ENCODE measurements around the gene KAZN.

The KAZN gene

GRCh38 chr1:14615549-14616218 is 17.2 kb downstream of the KAZN start:
- DNase-seq, result no peak

- DNase-seq, result no peak
These were observed 18.3 kb downstream of the KAZN start for GRCh38 chr1:14616632-14617396.

- DNase-seq, result no peak
These were observed 19.3 kb downstream of the KAZN start for GRCh38 chr1:14617791-14618190.

GRCh38 chr1:14620941-14621340 is 22.5 kb downstream of the KAZN start:
- no peak for DNase-seq

GRCh38 chr1:14623090-14623489 is 24.6 kb downstream of the KAZN start:
- no peak for DNase-seq

GRCh38 chr1:14624941-14625340 is 26.5 kb downstream of the KAZN start:
- DNase-seq, result no peak

GRCh38 chr1:14625572-14625971 is 27.1 kb downstream of the KAZN start:
- no peak for DNase-seq

- DNase-seq, result no peak
These were observed 27.5 kb downstream of the KAZN start for GRCh38 chr1:14625996-14626395.

GRCh38 chr1:14626869-14627607 is 28.6 kb downstream of the KAZN start:
- no peak for DNase-seq

GRCh38 chr1:14627608-14628489 is 29.4 kb downstream of the KAZN start:
- no peak for DNase-seq

- DNase-seq, result no peak
These were observed 31.0 kb downstream of the KAZN start for GRCh38 chr1:14629363-14630014.

GRCh38 chr1:14630986-14631385 is 32.5 kb downstream of the KAZN start:
- DNase-seq, result no peak

GRCh38 chr1:14631421-14631820 is 32.9 kb downstream of the KAZN start:
- no peak for DNase-seq

- DNase-seq, result no peak
These were observed 36.0 kb downstream of the KAZN start for GRCh38 chr1:14634486-14634885.

GRCh38 chr1:14635421-14635820 is 36.9 kb downstream of the KAZN start:
- no peak for DNase-seq

GRCh38 chr1:14636897-14637632 is 38.6 kb downstream of the KAZN start:
- DNase-seq, result no peak

- DNase-seq, result no peak
These were observed 41.0 kb downstream of the KAZN start for GRCh38 chr1:14639291-14640050.

GRCh38 chr1:14642712-14643111 is 44.2 kb downstream of the KAZN start:
- no peak for DNase-seq

GRCh38 chr1:14646973-14647372 is 48.5 kb downstream of the KAZN start:
- DNase-seq, result no peak

GRCh38 chr1:14647777-14648176 is 49.3 kb downstream of the KAZN start:
- no peak for DNase-seq

- DNase-seq, result no peak
These were observed 49.9 kb downstream of the KAZN start for GRCh38 chr1:14648391-14648790.
